Neural progenitor cell (in vitro differentiated cells): ENCODE results near the gene PCDHB9.
"Not testable (repeated sequence)": the region's sequence is repeated elsewhere in the genome, so short reads cannot be mapped to it uniquely, and the experiment has no call there.

Experiments used
- EZH2 ChIP-seq: fragments of 200-600 bp; sonication (generic); IDR thresholded peaks from 2 replicates; pipeline ENCODE4 v1.6.1; 2017; ENCODE audit warnings: antibody characterized with exemption, mild to moderate bottlenecking, moderate library complexity
- TF ChIP-seq, protein P1 (sequence below): fragments of 200-600 bp; sonication (generic); IDR thresholded peaks from 2 replicates; pipeline ENCODE4 v1.5.1; 2017; ENCODE audit warnings: antibody characterized with exemption, mild to moderate bottlenecking

DNA sequence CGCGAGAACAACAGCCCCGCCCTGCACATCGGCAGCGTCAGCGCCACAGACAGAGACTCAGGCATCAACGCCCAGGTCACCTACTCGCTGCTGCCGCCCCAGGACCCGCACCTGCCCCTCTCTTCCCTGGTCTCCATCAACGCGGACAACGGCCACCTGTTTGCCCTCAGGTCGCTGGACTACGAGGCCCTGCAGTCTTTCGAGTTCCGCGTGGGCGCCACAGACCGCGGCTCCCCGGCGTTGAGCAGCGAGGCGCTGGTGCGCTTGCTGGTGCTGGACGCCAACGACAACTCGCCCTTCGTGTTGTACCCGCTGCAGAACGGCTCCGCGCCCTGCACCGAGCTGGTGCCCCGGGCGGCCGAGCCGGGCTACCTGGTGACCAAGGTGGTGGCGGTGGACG, 35.3 kb upstream of the PCDHB9 start:
- not testable (repeated sequence) for TF ChIP-seq EZH2
- TF ChIP-seq, protein P1, sequence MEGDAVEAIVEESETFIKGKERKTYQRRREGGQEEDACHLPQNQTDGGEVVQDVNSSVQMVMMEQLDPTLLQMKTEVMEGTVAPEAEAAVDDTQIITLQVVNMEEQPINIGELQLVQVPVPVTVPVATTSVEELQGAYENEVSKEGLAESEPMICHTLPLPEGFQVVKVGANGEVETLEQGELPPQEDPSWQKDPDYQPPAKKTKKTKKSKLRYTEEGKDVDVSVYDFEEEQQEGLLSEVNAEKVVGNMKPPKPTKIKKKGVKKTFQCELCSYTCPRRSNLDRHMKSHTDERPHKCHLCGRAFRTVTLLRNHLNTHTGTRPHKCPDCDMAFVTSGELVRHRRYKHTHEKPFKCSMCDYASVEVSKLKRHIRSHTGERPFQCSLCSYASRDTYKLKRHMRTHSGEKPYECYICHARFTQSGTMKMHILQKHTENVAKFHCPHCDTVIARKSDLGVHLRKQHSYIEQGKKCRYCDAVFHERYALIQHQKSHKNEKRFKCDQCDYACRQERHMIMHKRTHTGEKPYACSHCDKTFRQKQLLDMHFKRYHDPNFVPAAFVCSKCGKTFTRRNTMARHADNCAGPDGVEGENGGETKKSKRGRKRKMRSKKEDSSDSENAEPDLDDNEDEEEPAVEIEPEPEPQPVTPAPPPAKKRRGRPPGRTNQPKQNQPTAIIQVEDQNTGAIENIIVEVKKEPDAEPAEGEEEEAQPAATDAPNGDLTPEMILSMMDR: not testable (repeated sequence)
